Large intestine (tissue), 3 donors: ENCODE measurements around the gene BBS1. TPM values are rescaled to one million over a fixed set of nuclear protein-coding genes. Genes with fewer than 3 reads are reported as not detected.

Experiments
- DNase-seq, 2 donors: peaks; one replicate each; pipeline versions ENCODE4 v3.0.0 to v3.0.0-alpha.2; 2013
- H3K27ac ChIP-seq: one replicate; pipeline ENCODE4 v1.5.1; 2013; ENCODE audit warnings: low read length
- H3K27me3 ChIP-seq: 2 replicates; pipeline ENCODE4 v1.6.1; 2013; ENCODE audit warnings: low read length; ENCODE audit not compliant: control insufficient read depth, insufficient read depth
- H3K36me3 ChIP-seq: 2 replicates; pipeline ENCODE4 v1.6.1; 2013; ENCODE audit warnings: low read length; ENCODE audit not compliant: control insufficient read depth, insufficient read depth
- H3K4me1 ChIP-seq: one replicate; pipeline ENCODE4 v1.6.1; 2013; ENCODE audit warnings: low read length; ENCODE audit not compliant: control insufficient read depth, insufficient read depth
- H3K4me3 ChIP-seq: one replicate; pipeline ENCODE4 v1.5.1; 2013; ENCODE audit warnings: low read length
- H3K9me3 ChIP-seq: one replicate; pipeline ENCODE4 v1.6.1; 2013; ENCODE audit warnings: mild to moderate bottlenecking, low read depth, low read length, moderate library complexity; ENCODE audit not compliant: control insufficient read depth
- WGBS: methylation state at CpG from one replicate; pipeline ENCODE4 v1.1.5; 2013; ENCODE audit warnings: low lambda C conversion rate; ENCODE audit not compliant: insufficient coverage; 5-methylcytosine and 5-hydroxymethylcytosine counted together
- polyA plus RNA-seq: library from polyadenylated mRNA; unstranded; fragments of 120-200 nt; gene quantifications from one replicate; pipeline ENCODE4 v1.2.1, GENCODE V29; 2013

The BBS1 gene
- polyA plus RNA-seq, 1 donor, result 40.8 TPM

DNA sequence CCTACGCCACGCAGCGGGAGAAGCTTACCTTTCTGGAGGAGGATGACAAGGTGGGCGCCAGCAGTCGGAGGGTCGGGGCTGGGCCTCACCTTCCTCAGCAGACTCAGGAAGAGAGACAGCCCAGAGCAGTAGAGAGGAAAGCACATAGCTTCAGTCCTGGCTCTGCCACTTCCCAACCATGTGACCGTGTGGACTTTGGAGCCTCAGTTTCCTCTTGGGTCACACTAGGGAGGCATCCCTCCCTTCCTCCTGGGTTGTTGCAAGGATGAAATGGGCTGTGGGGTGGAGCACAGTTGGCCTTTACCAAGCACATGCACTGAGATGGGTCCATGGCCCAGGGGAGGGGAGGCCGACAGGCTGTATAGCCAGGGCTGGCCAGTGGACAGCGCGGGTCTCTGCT lies 17.3 kb upstream of the BBS1 start:
- no peaks in the 10 kb centered on the region for H3K9me3 ChIP-seq
- DNase-seq, result peak; percentile 76 to 88
- WGBS, result no CpG with 5 or more reads among the region's 10 CpGs
- peaks cover 28% of the 10 kb centered on the region for H3K36me3 ChIP-seq
- H3K27ac ChIP-seq, result peak overlapping the region; percentile 65
- H3K27me3 ChIP-seq, result no peaks in the 10 kb centered on the region
- peaks cover 25% of the 10 kb centered on the region for H3K4me1 ChIP-seq
- peak overlapping the region; percentile 20 for H3K4me3 ChIP-seq

- WGBS, result no CpG with 5 or more reads among the region's 7 CpGs
- peaks cover 20% of the 10 kb centered on the region for H3K36me3 ChIP-seq
- H3K4me3 ChIP-seq, result no peak overlapping the region
These were observed 16.0 kb upstream of the BBS1 start for GRCh38 chr11:66494458-66494857.

GRCh38 chr11:66494935-66495334 lies 15.5 kb upstream of the BBS1 start:
- Histone ChIP-seq H3K27me3 (no peaks in the 10 kb centered on the region), H3K27ac (no peak overlapping the region), H3K36me3 (peaks cover 16% of the 10 kb centered on the region), H3K4me3 (no peak overlapping the region), H3K9me3 (no peaks in the 10 kb centered on the region), H3K4me1 (peaks cover 28% of the 10 kb centered on the region)
- DNase-seq, result no peak
- no CpG with 5 or more reads among the region's 14 CpGs for WGBS

More at GRCh38 chr11:66494458-66494857, 16.0 kb upstream of the BBS1 start:
- no peaks in the 10 kb centered on the region for H3K27me3 ChIP-seq
- no peaks in the 10 kb centered on the region for H3K9me3 ChIP-seq
- no peak for DNase-seq
- peaks cover 28% of the 10 kb centered on the region for H3K4me1 ChIP-seq
- H3K27ac ChIP-seq, result no peak overlapping the region

DNA sequence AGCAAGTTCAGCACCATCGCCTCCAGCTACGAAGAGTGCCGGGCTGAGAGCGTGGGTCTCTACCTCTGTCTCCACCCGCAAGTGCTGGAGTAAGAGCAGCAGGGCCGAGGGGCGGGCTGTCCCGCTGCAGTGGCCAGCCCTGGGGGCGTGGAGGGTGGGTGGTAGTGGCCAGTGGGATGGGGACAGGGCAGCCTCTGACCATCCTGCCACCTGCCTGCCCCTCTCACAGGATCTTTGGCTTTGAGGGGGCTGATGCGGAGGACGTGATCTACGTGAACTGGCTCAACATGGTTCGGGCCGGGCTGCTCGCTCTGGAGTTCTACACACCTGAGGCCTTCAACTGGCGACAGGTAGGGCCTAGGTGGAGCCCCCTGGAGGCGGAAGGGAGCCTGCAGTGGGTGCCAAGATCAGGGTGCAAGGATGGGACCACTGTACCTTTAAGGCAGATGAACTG lies 15.0 kb upstream of the BBS1 start:
- peaks cover 16% of the 10 kb centered on the region for H3K36me3 ChIP-seq
- H3K4me1 ChIP-seq, result peaks cover 28% of the 10 kb centered on the region
- WGBS, result no CpG with 5 or more reads among the region's 17 CpGs
- H3K4me3 ChIP-seq, result no peak overlapping the region
- H3K27me3 ChIP-seq, result no peaks in the 10 kb centered on the region
- H3K9me3 ChIP-seq, result no peaks in the 10 kb centered on the region
- DNase-seq, result no peak
- no peak overlapping the region for H3K27ac ChIP-seq

DNA sequence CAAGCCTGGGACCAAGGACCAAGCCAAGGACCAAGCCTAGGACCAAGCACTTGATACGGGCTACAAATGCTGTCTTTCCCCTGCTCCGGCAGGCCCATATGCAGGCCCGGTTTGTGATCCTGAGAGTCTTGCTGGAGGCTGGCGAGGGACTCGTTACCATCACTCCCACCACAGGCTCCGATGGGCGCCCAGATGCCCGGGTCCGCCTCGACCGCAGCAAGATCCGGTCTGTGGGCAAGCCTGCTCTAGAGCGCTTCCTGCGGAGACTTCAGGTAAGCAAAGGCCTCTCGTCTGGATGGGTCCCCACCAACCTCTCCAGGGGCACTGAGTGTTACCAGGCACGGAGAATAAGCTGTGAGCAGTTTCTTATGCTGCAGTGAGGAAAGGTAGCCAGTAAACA lies 13.2 kb upstream of the BBS1 start:
- no CpG with 5 or more reads among the region's 16 CpGs for WGBS
- Histone ChIP-seq H3K27ac (no peak overlapping the region), H3K4me1 (peaks cover 20% of the 10 kb centered on the region), H3K9me3 (no peaks in the 10 kb centered on the region), H3K36me3 (peaks cover 16% of the 10 kb centered on the region), H3K4me3 (no peak overlapping the region), H3K27me3 (no peaks in the 10 kb centered on the region)
- no peak for DNase-seq

- peak in 1 of 2 donors; percentile 63 for DNase-seq
- H3K27me3 ChIP-seq, result no peaks in the 10 kb centered on the region
- 100% methylated on average over 2 of the region's 5 CpGs for WGBS
- H3K4me3 ChIP-seq, result no peak overlapping the region
- H3K9me3 ChIP-seq, result no peaks in the 10 kb centered on the region
- peaks cover 16% of the 10 kb centered on the region for H3K36me3 ChIP-seq
- no peak overlapping the region for H3K27ac ChIP-seq
- peaks cover 8% of the 10 kb centered on the region for H3K4me1 ChIP-seq
These were observed 11.9 kb upstream of the BBS1 start for GRCh38 chr11:66498506-66498905.

GRCh38 chr11:66505276-66505816 lies 5.1 kb upstream of the BBS1 start:
- no peak overlapping the region for H3K4me3 ChIP-seq
- WGBS, result no CpG with 5 or more reads among the region's 1 CpG
- peaks cover 11% of the 10 kb centered on the region for H3K36me3 ChIP-seq
- peak in 1 of 2 donors; percentile 46 for DNase-seq
- H3K27me3 ChIP-seq, result no peaks in the 10 kb centered on the region
- H3K4me1 ChIP-seq, result peaks cover 4% of the 10 kb centered on the region
- H3K9me3 ChIP-seq, result no peaks in the 10 kb centered on the region
- no peak overlapping the region for H3K27ac ChIP-seq

GRCh38 chr11:66509131-66509561 lies 1.3 kb upstream of the BBS1 start:
- Histone ChIP-seq H3K27ac (peak overlapping the region; percentile 9), H3K4me1 (peaks cover 7% of the 10 kb centered on the region), H3K36me3 (peaks cover 18% of the 10 kb centered on the region), H3K4me3 (no peak overlapping the region), H3K27me3 (no peaks in the 10 kb centered on the region), H3K9me3 (no peaks in the 10 kb centered on the region)
- WGBS, result no CpG with 5 or more reads among the region's 7 CpGs
- DNase-seq, result peak in 1 of 2 donors; percentile 11

DNA sequence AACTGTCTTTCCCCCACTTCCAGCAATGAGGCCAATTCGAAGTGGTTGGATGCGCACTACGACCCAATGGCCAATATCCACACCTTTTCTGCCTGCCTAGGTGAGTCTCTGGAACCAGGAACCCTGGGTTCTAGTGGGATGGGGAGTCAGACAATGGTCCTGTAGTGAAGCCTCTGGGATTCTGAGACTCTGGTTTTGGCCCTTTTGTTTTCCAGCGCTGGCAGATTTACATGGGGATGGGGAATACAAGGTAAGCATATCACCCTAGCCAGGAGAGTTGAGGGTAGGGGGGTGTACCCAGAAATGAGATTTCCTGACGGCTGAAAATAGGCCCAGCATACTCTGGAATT lies 530 bp downstream of the BBS1 start:
- DNase-seq, result no peak
- Histone ChIP-seq H3K9me3 (no peaks in the 10 kb centered on the region), H3K27ac (no peak overlapping the region), H3K27me3 (no peaks in the 10 kb centered on the region), H3K4me3 (peak overlapping the region; percentile 84), H3K36me3 (peaks cover 24% of the 10 kb centered on the region), H3K4me1 (peaks cover 7% of the 10 kb centered on the region)
- WGBS, result no CpG with 5 or more reads among the region's 5 CpGs

GRCh38 chr11:66523611-66524010 lies 13.2 kb downstream of the BBS1 start:
- no peak overlapping the region for H3K27ac ChIP-seq
- no peaks in the 10 kb centered on the region for H3K27me3 ChIP-seq
- no peak overlapping the region for H3K4me3 ChIP-seq
- no peak for DNase-seq
- H3K36me3 ChIP-seq, result peaks cover 39% of the 10 kb centered on the region
- no peaks in the 10 kb centered on the region for H3K4me1 ChIP-seq
- WGBS, result 90% methylated on average over 4 of the region's 11 CpGs
- no peaks in the 10 kb centered on the region for H3K9me3 ChIP-seq
